SK-N-MC (cell line): Measurements from ENCODE around the gene RGS10.

Source experiments
- EZH2 ChIP-seq: fragments of 200-600 bp; sonication (generic); IDR thresholded peaks from one replicate; pipeline ENCODE4 v1.6.1; 2017; ENCODE audit warnings: antibody characterized with exemption
- POLR2AphosphoS5 ChIP-seq: IDR thresholded peaks from 2 replicates; pipeline ENCODE4 v1.6.1; 2012; ENCODE audit warnings: mild to moderate bottlenecking, low read depth, low read length, borderline replicate concordance

GRCh38 chr10:119505588-119506315, 36.8 kb downstream of the RGS10 start:
- no peak for TF ChIP-seq POLR2AphosphoS5
- no peak for TF ChIP-seq EZH2
